ENCODE data around the gene ZNF408. TPM values are rescaled to one million over a fixed set of nuclear protein-coding genes. Genes with fewer than 3 reads are reported as not detected.
"Not testable (repeated sequence)": the region's sequence is repeated elsewhere in the genome, so short reads cannot be mapped to it uniquely, and the experiment has no call there.

ZNF408 gene
- total RNA-seq (2014; rRNA removed; shearing (Covaris generic); ENCODE audit: low replicate concordance): 8.0 and 16.1 TPM in 2 replicates

- peak within 1 kb of the TSS; percentile 83 for H3K4me3 ChIP-seq
- no peaks in the 10 kb centered on the region; the same call in 1 of the 2 replicates for H3K9me3 ChIP-seq
- peak; percentile 98 for DNase-seq
- peaks cover 43% of the 10 kb centered on the region for H3K36me3 ChIP-seq
- H3K27me3 ChIP-seq: no peaks in the 10 kb centered on the region
Observed at GRCh38 chr11:46700241-46701077, at the start of gene ZNF408, which contains the start of gene ARHGAP1. Gene ZNF408 (plus strand): TSS chr11:46701031. CDS start chr11:46701048, 17 bp downstream. Gene ARHGAP1 (minus strand): TSS chr11:46700619. CDS start chr11:46696107, 4,512 bp downstream.

- Histone ChIP-seq H3K4me3 (no peak overlapping the region), H3K27me3 (no peaks in the 10 kb centered on the region), H3K9me3 (no peaks in the 10 kb centered on the region), H3K36me3 (peaks cover 41% of the 10 kb centered on the region)
- DNase-seq: no peak
Observed at GRCh38 chr11:46655631-46656030, 45.2 kb upstream of the ZNF408 start.

GRCh38 chr11:46657186-46657585 lies 43.6 kb upstream of the ZNF408 start:
- Histone ChIP-seq H3K27me3 (no peaks in the 10 kb centered on the region), H3K4me3 (no peak overlapping the region), H3K36me3 (peaks cover 36% of the 10 kb centered on the region), H3K9me3 (no peaks in the 10 kb centered on the region)
- DNase-seq: no peak

GRCh38 chr11:46658259-46658658 lies 42.6 kb upstream of the ZNF408 start:
- Histone ChIP-seq H3K4me3 (no peak overlapping the region), H3K9me3 (no peaks in the 10 kb centered on the region), H3K27me3 (no peaks in the 10 kb centered on the region), H3K36me3 (peaks cover 35% of the 10 kb centered on the region)
- DNase-seq: peak; percentile 23

- no peaks in the 10 kb centered on the region for H3K9me3 ChIP-seq
- DNase-seq: no peak
- H3K36me3 ChIP-seq: peaks cover 37% of the 10 kb centered on the region
- no peak overlapping the region for H3K4me3 ChIP-seq
- no peaks in the 10 kb centered on the region for H3K27me3 ChIP-seq
Observed at GRCh38 chr11:46659908-46660307, 40.9 kb upstream of the ZNF408 start.

- Histone ChIP-seq H3K4me3 (no peak overlapping the region), H3K9me3 (no peaks in the 10 kb centered on the region), H3K27me3 (no peaks in the 10 kb centered on the region), H3K36me3 (peaks cover 40% of the 10 kb centered on the region)
- DNase-seq: no peak
Observed at GRCh38 chr11:46661836-46662235, 39.0 kb upstream of the ZNF408 start.

- H3K36me3 ChIP-seq: peaks cover 39% of the 10 kb centered on the region
- H3K9me3 ChIP-seq: no peaks in the 10 kb centered on the region
- DNase-seq: no peak
- H3K27me3 ChIP-seq: no peaks in the 10 kb centered on the region
- no peak overlapping the region for H3K4me3 ChIP-seq
Observed at GRCh38 chr11:46662366-46662765, 38.5 kb upstream of the ZNF408 start.

GRCh38 chr11:46663277-46663940 lies 37.4 kb upstream of the ZNF408 start:
- Histone ChIP-seq H3K36me3 (peaks cover 40% of the 10 kb centered on the region), H3K9me3 (no peaks in the 10 kb centered on the region)
- DNase-seq: no peak

GRCh38 chr11:46664612-46665011 lies 36.2 kb upstream of the ZNF408 start:
- no peak for DNase-seq
- Histone ChIP-seq H3K4me3 (no peak overlapping the region), H3K27me3 (no peaks in the 10 kb centered on the region), H3K36me3 (peaks cover 40% of the 10 kb centered on the region), H3K9me3 (no peaks in the 10 kb centered on the region)

More at GRCh38 chr11:46663277-46663940, 37.4 kb upstream of the ZNF408 start:
- Histone ChIP-seq H3K4me3 (no peak overlapping the region), H3K27me3 (no peaks in the 10 kb centered on the region)

- H3K36me3 ChIP-seq: peaks cover 42% of the 10 kb centered on the region
- DNase-seq: no peak
Observed at GRCh38 chr11:46665356-46665755, 35.5 kb upstream of the ZNF408 start.

GRCh38 chr11:46666516-46666915 lies 34.3 kb upstream of the ZNF408 start:
- no peak for DNase-seq
- peaks cover 45% of the 10 kb centered on the region for H3K36me3 ChIP-seq
- no peaks in the 10 kb centered on the region for H3K27me3 ChIP-seq
- H3K4me3 ChIP-seq: no peak overlapping the region
- H3K9me3 ChIP-seq: no peaks in the 10 kb centered on the region

More at GRCh38 chr11:46665356-46665755, 35.5 kb upstream of the ZNF408 start:
- Histone ChIP-seq H3K4me3 (no peak overlapping the region), H3K9me3 (no peaks in the 10 kb centered on the region), H3K27me3 (no peaks in the 10 kb centered on the region)

- no peak overlapping the region for H3K4me3 ChIP-seq
- no peak for DNase-seq
- H3K36me3 ChIP-seq: peaks cover 41% of the 10 kb centered on the region
- no peaks in the 10 kb centered on the region for H3K9me3 ChIP-seq
- H3K27me3 ChIP-seq: no peaks in the 10 kb centered on the region
Observed at GRCh38 chr11:46667043-46667481, 33.8 kb upstream of the ZNF408 start.

- DNase-seq: no peak
- Histone ChIP-seq H3K9me3 (no peaks in the 10 kb centered on the region), H3K4me3 (no peak overlapping the region), H3K36me3 (peaks cover 40% of the 10 kb centered on the region), H3K27me3 (no peaks in the 10 kb centered on the region)
Observed at GRCh38 chr11:46668480-46669085, 32.2 kb upstream of the ZNF408 start.

- peaks cover 40% of the 10 kb centered on the region for H3K36me3 ChIP-seq
- H3K9me3 ChIP-seq: no peaks in the 10 kb centered on the region
- DNase-seq: no peak
- no peaks in the 10 kb centered on the region for H3K27me3 ChIP-seq
- H3K4me3 ChIP-seq: no peak overlapping the region
Observed at GRCh38 chr11:46669711-46670139, 31.1 kb upstream of the ZNF408 start.

- peaks cover 33% of the 10 kb centered on the region for H3K36me3 ChIP-seq
Observed at GRCh38 chr11:46670521-46670920, 30.3 kb upstream of the ZNF408 start.

GRCh38 chr11:46671958-46672315 lies 28.9 kb upstream of the ZNF408 start:
- peaks cover 26% of the 10 kb centered on the region for H3K36me3 ChIP-seq
- no peak overlapping the region for H3K4me3 ChIP-seq
- DNase-seq: no peak
- no peaks in the 10 kb centered on the region for H3K27me3 ChIP-seq
- H3K9me3 ChIP-seq: no peaks in the 10 kb centered on the region

More at GRCh38 chr11:46670521-46670920, 30.3 kb upstream of the ZNF408 start:
- H3K4me3 ChIP-seq, H3K27me3 ChIP-seq, H3K9me3 ChIP-seq, DNase-seq: not testable (repeated sequence)

- no peaks in the 10 kb centered on the region for H3K27me3 ChIP-seq
- H3K9me3 ChIP-seq: no peaks in the 10 kb centered on the region
- peaks cover 26% of the 10 kb centered on the region for H3K36me3 ChIP-seq
- no peak for DNase-seq
- no peak overlapping the region for H3K4me3 ChIP-seq
Observed at GRCh38 chr11:46672381-46672839, 28.4 kb upstream of the ZNF408 start.

All from MG63 (cell line).